ENCODE results near the gene KRAS.
A peak's percentile ranks its signal among the peaks of the same experiment; 100 is the strongest.
"Not testable (repeated sequence)": the region's sequence is repeated elsewhere in the genome, so short reads cannot be mapped to it uniquely, and the experiment has no call there.

KRAS gene
- total RNA-seq = 59.7 reads per million, percentile 72 among the genes with 10 or more reads in this experiment

GRCh38 chr12:25250744-25251730, at the start of gene KRAS:
TSS of gene KRAS (minus strand) at chr12:25250929.
- peak; percentile 88 for DNase-seq

- no peak for DNase-seq
These were observed 45.7 kb upstream of the KRAS start for GRCh38 chr12:25296381-25296780.

DNA sequence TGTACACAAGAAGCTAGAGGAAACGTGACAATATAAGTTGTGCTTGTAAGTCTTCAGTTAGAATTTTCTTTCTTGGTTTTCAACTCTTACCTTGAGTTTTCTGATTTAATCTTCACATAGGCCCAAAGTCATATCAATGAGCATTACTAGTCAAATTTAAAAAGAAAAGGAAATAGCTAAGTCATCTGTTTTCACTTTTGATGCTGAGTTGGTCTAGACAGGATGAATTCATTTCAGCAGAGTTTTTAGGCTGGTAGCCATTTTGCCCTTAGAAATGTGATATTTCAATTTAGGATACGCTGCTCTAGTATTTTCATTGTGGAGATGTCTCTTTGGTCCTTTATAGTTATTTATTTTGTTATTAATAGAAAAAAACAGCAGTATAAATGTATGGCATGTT, 44.6 kb upstream of the KRAS start:
- DNase-seq = no peak

- DNase-seq = no peak
These were observed 42.9 kb upstream of the KRAS start for GRCh38 chr12:25293653-25294052.

GRCh38 chr12:25292810-25293221, 42.1 kb upstream of the KRAS start:
- DNase-seq = not testable (repeated sequence)

- no peak for DNase-seq
These were observed 36.9 kb upstream of the KRAS start for GRCh38 chr12:25287610-25288009.

GRCh38 chr12:25286837-25287236, 36.1 kb upstream of the KRAS start:
- no peak for DNase-seq

DNA sequence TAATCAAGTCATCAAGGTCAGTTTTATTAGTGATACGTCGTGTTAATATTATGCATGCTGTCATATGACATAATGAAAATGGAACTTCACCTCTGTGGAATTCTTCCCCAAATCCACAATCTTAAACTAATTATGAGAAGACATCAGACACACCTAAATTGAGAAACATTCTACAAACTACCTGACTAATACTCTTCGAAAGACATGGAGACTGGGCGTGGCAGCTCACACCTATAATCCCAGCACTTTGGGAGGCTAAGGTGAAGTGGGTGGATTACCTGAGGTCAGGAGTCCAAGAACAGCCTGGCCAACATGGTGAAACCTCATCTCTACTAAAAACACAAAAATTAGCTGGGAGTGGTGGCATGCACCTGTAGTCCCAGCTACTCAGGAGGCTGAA, 33.3 kb upstream of the KRAS start:
- DNase-seq = no peak

DNA sequence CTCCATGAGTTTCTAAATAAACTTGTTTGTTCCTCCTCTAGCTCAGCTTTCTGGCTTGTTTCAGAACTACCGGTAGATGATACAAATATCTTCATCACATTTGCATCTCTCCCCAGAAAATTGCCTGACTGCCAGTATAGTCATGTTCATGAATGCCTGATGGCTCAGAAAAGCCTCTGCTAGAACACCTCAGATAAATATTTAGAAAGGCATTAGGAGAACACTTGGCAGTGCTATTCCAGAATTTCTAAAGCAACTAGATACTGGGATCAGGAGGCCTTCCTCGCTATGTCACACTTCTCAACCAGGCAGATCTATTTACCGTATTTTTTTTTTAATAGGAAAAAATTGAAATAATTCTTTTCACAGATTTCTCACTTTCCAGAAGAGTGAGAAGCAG, 32.3 kb upstream of the KRAS start:
- no peak for DNase-seq

GRCh38 chr12:25280082-25280481, 29.4 kb upstream of the KRAS start:
- no peak for DNase-seq

GRCh38 chr12:25278269-25278668, 27.5 kb upstream of the KRAS start:
- DNase-seq = no peak

DNA sequence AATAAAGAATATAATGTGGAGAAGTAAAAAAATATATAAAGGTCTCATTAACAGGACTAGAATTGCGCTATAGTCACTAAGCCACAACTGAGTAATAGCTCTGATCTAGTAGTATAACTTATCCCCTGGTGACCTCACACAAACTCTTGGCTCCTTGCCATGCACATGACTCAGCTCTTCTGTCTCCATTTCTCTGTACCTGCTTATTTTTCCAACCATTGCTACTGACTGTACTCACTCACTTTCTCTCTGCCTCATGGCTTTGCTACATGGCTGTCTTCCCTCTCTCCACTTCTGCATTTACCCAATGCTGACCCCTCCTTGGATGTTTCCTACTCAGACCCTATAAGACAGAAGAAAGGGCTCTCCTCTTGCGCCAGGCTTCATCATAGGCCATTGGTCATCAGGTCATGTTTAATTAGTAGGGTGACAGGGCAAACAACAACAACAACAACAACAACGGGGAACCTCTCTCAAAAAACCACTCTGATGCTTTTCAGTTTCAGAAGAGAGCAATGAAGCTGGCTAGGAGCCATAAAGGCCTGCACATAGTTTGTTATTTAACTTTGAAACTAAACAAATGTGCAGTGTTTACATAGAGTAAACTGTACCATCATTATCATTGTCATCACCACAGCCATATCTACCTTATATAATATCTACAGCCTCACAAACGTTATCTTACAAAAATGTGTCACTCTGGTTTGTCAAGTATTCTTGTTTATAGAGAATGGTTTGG, 25.6 kb upstream of the KRAS start:
- no peak for DNase-seq

DNA sequence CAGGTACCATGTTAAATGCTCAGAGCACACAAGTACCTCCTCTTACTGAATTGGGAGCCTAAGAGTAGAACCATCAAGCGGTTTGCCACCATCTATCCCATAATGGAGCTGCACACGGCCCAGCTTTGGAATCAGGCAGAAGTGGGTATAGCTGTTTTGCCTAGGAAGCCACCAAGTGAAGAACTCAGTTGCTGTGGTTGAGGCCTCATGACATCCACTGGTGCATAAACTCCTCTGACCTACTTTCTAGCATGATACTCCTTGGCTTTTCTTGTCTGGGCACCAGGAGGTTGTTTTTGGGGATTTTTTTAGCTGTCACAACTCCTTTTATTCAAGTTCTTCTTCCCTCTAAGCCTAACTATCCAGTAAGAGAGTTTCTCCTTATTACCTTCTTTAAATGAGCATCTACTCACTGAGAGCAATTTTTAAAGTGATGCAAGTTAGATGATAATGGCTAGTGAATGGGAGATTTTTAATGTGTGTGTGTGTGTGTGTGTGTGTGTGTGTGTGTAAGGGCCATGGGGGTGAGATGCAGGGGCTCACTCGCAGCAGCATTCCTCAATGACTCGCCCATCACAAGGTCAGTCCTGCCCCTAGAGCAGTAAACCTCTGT, 20.9 kb upstream of the KRAS start:
- no peak for DNase-seq

- DNase-seq = no peak
These were observed 19.0 kb upstream of the KRAS start for GRCh38 chr12:25269701-25270100.

- no peak for DNase-seq
These were observed 15.8 kb upstream of the KRAS start for GRCh38 chr12:25266497-25266896.

DNA sequence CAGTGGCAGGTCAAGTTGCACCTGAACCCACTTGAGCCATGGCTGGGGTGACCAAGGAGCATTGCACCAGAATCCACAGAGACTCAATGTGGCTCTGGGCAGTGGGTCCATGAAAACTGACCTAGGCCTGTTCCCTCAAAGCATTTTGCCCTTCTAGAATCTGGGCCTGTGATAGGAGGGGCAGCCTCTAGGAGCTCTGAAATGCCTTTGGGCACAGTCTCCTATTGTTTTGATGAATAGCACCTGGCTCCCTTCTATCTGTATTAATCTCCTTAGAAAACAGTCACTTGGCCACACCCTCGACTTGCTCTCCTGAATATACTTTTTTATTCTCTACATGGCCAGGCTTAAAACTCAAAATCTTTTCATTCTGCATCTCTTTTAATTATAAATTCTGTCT, 14.1 kb upstream of the KRAS start:
- DNase-seq = no peak

DNA sequence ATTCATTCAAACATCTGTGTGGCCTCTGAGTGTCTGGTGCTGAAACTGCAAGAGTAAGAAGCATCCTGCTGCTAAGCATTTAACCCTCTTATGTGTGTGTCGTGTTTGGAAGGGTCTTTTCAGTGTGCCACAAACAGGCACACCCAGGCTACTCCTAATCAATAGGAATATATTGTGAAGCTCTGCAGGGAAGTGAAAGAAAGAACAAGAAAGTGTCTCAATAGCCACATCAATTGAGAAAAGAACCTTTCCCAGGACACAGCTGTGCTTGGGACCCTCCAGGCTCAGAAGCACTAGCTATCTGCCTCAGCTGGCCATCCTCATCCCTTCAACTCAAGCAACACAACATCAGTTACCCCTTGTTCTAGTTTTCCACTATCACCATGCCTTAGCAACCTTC, 13.4 kb upstream of the KRAS start:
- no peak for DNase-seq

DNA sequence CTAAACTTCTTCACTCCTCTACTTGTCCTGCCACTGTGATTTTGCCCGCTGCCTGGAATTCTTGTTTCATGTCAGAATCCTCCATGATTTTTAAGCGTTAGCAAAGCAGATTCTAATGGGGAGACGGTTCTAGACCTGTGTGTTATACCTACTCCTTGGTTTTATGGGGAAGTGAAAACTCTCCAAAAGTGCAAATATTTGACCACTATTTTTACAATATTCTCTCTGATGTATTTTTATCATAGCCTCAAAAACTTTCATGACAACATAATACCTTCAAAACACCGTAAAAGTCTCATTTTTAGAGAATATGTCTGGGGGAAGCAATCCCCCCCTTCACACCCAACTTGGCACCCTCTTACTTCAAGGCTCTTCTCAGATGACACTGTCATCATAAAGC, 12.9 kb upstream of the KRAS start:
- DNase-seq = no peak

GRCh38 chr12:25262389-25263074, 11.8 kb upstream of the KRAS start:
- no peak for DNase-seq

GRCh38 chr12:25257590-25258324, 7.0 kb upstream of the KRAS start:
- no peak for DNase-seq

DNA sequence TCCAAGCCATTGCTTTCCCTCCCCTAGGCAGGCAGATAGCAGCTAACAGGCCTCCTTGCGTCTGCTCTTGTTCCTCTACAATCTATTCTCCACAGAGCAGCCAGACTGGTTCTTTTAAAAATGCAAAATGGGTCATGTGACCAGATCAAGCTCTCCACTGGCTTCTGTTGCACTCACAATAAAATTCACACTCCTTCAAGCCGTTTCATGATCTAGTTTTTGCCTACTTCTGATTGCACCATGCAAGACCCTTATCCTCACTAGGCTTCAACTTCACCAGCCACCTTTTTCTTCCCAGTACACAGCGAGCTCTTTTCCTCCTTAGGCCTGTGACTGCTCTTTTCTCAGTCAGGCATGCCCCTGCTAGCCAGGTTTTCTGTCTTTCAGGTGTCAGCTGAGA, 6.1 kb upstream of the KRAS start:
- DNase-seq = no peak

DNA sequence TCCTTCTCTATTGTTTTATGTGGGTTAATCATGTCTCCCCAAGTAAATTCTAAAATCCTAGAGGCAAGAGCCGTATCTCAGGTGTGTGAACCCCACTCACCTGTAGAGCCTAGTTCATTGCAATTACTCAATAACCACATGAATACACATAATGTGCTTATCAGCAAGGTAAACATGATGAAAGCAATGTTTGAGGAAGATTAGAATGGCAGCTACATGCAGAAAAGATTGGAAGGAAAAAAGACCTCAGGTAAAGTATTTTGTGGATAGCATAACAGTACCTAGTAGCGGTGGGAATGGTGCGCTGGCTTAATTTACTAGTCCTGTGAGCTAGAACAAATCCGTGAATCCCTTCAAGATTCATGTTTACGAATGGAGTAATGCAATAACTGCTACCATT, 5.3 kb upstream of the KRAS start:
- no peak for DNase-seq

Data from effector CD4-positive, alpha-beta T cell (primary cell).